SK-N-SH treated with all-trans-retinoic acid at 6 μM for 48 hours (cell line): Measurements from ENCODE around the gene BRICD5.

Experiments
- ARNTL ChIP-seq: fragments of 450-650 bp; formaldehyde crosslinking; IDR thresholded peaks from 2 replicates; pipeline ENCODE4 v1.5.0; 2020; ENCODE audit warnings: low read depth, mild to moderate bottlenecking, moderate library complexity, borderline replicate concordance
- GLIS3 ChIP-seq: fragments of 250-450 bp; sonication (Bioruptor Pico); IDR thresholded peaks from 2 replicates; pipeline ENCODE4 v1.5.0; 2020; ENCODE audit warnings: mild to moderate bottlenecking, moderate library complexity
- ISL1 ChIP-seq: fragments of 250-450 bp; sonication (Bioruptor Pico); IDR thresholded peaks from 2 replicates; pipeline ENCODE4 v2.1.2; 2022; ENCODE audit warnings: mild to moderate bottlenecking, moderate library complexity
- OSR1 ChIP-seq: fragments of 250-450 bp; sonication (Bioruptor Pico); IDR thresholded peaks from 2 replicates; pipeline ENCODE4 v1.8.0; 2022; ENCODE audit warnings: moderate library complexity, mild to moderate bottlenecking, inconsistent platforms
- POU6F1 ChIP-seq: fragments of 250-450 bp; sonication (Bioruptor Pico); IDR thresholded peaks from 2 replicates; pipeline ENCODE4 v1.8.0; 2021; ENCODE audit warnings: low read depth, mild to moderate bottlenecking, moderate library complexity, borderline replicate concordance
- PPARA ChIP-seq: fragments of 250-450 bp; sonication (Bioruptor Pico); IDR thresholded peaks from 2 replicates; pipeline ENCODE4 v1.5.0; 2020; ENCODE audit warnings: mild to moderate bottlenecking, borderline replicate concordance
- RARB ChIP-seq: fragments of 250-450 bp; sonication (Bioruptor Pico); IDR thresholded peaks from 2 replicates; pipeline ENCODE4 v1.8.0; 2021; ENCODE audit warnings: mild to moderate bottlenecking, moderate library complexity
- TCF4 ChIP-seq: fragments of 250-450 bp; sonication (Bioruptor Pico); IDR thresholded peaks from 2 replicates; pipeline ENCODE4 v1.8.0; 2021; ENCODE audit warnings: mild to moderate bottlenecking, moderate library complexity, borderline replicate concordance
- ZFP30 ChIP-seq: fragments of 450-650 bp; formaldehyde crosslinking; IDR thresholded peaks from 2 replicates; pipeline ENCODE4 v1.5.0; 2022; ENCODE audit warnings: mild to moderate bottlenecking, moderate library complexity
- TF ChIP-seq, protein P1 (sequence below): fragments of 250-450 bp; sonication (Bioruptor Pico); IDR thresholded peaks from 2 replicates; pipeline ENCODE4 v1.5.1; 2020; ENCODE audit warnings: low read depth, mild to moderate bottlenecking, moderate library complexity
- TF ChIP-seq, protein P2 (sequence below): fragments of 250-450 bp; sonication (Bioruptor Pico); IDR thresholded peaks from 2 replicates; pipeline ENCODE4 v1.8.0; 2020; ENCODE audit warnings: mild to moderate bottlenecking, moderate library complexity, borderline replicate concordance
- TF ChIP-seq, protein P3 (sequence below): fragments of 250-450 bp; sonication (Bioruptor Pico); IDR thresholded peaks from 2 replicates; pipeline ENCODE4 v1.5.1; 2021; ENCODE audit warnings: mild to moderate bottlenecking, moderate library complexity

DNA sequence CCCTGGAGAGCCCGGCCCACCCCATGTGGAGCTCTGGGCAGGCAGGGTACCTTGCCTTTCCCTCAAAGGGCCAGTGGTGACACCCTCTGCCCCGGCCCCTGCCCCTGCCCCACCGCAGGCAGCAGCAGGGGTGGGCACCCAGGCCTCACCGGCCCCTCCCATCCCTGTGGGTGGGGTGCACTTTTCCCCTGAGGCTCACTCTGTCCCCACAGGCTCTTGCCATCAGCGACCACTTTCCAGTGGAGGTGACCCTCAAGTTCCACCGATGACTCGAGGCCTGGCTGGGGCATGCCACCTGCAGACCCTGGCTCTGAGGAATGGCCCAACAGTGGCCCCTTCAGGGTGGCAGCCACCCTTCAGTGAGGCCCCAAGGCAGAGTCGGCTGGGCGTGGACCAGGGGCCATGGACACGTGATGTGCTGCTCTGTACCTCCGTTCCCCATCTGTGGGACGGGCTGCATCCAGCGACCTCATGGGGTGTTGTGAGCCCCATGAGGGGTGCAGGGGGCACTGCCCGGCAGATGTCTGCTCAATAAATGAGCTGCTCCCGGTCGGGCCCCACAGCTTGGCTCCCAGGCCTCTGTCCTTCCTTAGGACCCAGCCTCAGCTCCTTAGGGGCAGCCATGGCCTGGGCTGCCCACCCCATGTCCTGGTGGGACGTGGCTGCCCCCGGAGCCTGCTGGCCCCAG is 27.6 kb upstream of the BRICD5 start:
- no peak for TF ChIP-seq GLIS3 (CRISPR knock-in tag)
- TF ChIP-seq PPARA (CRISPR knock-in tag): no peak
- TF ChIP-seq ZFP30 (CRISPR knock-in tag): no peak
- no peak for TF ChIP-seq TCF4
- no peak for TF ChIP-seq RARB (CRISPR knock-in tag)
- no peak for TF ChIP-seq ARNTL (CRISPR knock-in tag)
- TF ChIP-seq, protein P1, sequence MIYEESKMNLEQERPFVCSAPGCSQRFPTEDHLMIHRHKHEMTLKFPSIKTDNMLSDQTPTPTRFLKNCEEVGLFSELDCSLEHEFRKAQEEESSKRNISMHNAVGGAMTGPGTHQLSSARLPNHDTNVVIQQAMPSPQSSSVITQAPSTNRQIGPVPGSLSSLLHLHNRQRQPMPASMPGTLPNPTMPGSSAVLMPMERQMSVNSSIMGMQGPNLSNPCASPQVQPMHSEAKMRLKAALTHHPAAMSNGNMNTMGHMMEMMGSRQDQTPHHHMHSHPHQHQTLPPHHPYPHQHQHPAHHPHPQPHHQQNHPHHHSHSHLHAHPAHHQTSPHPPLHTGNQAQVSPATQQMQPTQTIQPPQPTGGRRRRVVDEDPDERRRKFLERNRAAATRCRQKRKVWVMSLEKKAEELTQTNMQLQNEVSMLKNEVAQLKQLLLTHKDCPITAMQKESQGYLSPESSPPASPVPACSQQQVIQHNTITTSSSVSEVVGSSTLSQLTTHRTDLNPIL: no peak
- no peak for TF ChIP-seq OSR1 (CRISPR knock-in tag)
- no peak for TF ChIP-seq ISL1
- TF ChIP-seq, protein P2, sequence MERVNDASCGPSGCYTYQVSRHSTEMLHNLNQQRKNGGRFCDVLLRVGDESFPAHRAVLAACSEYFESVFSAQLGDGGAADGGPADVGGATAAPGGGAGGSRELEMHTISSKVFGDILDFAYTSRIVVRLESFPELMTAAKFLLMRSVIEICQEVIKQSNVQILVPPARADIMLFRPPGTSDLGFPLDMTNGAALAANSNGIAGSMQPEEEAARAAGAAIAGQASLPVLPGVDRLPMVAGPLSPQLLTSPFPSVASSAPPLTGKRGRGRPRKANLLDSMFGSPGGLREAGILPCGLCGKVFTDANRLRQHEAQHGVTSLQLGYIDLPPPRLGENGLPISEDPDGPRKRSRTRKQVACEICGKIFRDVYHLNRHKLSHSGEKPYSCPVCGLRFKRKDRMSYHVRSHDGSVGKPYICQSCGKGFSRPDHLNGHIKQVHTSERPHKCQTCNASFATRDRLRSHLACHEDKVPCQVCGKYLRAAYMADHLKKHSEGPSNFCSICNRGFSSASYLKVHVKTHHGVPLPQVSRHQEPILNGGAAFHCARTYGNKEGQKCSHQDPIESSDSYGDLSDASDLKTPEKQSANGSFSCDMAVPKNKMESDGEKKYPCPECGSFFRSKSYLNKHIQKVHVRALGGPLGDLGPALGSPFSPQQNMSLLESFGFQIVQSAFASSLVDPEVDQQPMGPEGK: no peak
- TF ChIP-seq, protein P3, sequence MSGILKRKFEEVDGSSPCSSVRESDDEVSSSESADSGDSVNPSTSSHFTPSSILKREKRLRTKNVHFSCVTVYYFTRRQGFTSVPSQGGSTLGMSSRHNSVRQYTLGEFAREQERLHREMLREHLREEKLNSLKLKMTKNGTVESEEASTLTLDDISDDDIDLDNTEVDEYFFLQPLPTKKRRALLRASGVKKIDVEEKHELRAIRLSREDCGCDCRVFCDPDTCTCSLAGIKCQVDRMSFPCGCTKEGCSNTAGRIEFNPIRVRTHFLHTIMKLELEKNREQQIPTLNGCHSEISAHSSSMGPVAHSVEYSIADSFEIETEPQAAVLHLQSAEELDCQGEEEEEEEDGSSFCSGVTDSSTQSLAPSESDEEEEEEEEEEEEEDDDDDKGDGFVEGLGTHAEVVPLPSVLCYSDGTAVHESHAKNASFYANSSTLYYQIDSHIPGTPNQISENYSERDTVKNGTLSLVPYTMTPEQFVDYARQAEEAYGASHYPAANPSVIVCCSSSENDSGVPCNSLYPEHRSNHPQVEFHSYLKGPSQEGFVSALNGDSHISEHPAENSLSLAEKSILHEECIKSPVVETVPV (CRISPR knock-in tag): no peak
- no peak for TF ChIP-seq POU6F1 (CRISPR knock-in tag)
